Effector CD4-positive, alpha-beta T cell (primary cell): ENCODE data around the gene CASK.

Source experiments
- DNase-seq: peaks from one replicate; pipeline ENCODE4 v3.0.0-alpha.2; 2020

Gene CASK

GRCh38 chrX:41912923-41913322 lies 10.4 kb downstream of the CASK start:
- no peak for DNase-seq

- no peak for DNase-seq
Observed at GRCh38 chrX:41909068-41909467, 14.3 kb downstream of the CASK start.

GRCh38 chrX:41906515-41907187 lies 16.7 kb downstream of the CASK start:
- no peak for DNase-seq

DNA sequence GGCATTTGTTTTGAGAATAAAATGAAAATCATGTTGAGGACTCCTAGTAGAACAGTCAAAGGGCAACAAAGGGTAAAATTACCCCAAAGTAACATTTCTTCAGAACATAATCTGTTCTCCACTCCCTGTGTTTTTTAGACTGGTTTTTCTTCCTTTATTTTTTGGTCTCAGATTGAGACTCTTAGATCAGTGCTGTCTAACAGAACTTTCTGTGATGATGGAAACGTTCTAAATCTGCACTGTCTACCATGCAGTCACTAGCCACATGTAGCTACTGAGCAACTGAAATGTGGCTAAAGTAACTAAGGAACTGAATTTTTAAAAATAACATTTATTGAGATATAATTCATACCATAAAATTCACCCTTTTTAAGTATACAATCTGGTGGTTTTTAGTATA lies 19.8 kb downstream of the CASK start:
- DNase-seq: no peak

DNA sequence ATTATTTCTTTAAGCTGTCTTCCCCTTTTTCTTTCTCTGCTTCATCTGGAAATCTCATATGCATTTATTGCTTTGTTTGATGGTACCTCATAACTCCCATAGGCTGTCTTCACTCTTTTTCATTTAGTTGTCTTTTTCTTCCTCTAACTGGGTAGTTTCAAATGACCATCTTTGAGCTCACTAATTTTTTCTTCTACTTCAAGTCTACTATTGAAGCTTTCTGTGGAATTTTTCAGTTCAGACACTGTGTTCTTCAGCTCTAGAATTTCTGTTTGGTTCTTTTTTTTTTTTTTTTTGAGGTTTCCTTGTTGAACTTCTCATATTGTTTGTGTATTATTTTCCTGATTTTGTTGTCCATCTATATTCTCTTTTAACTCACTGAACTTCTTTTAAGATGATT lies 23.0 kb downstream of the CASK start:
- DNase-seq: no peak

GRCh38 chrX:41895826-41896225 lies 27.5 kb downstream of the CASK start:
- no peak for DNase-seq

- no peak for DNase-seq
Observed at GRCh38 chrX:41890026-41890423, 33.3 kb downstream of the CASK start.

DNA sequence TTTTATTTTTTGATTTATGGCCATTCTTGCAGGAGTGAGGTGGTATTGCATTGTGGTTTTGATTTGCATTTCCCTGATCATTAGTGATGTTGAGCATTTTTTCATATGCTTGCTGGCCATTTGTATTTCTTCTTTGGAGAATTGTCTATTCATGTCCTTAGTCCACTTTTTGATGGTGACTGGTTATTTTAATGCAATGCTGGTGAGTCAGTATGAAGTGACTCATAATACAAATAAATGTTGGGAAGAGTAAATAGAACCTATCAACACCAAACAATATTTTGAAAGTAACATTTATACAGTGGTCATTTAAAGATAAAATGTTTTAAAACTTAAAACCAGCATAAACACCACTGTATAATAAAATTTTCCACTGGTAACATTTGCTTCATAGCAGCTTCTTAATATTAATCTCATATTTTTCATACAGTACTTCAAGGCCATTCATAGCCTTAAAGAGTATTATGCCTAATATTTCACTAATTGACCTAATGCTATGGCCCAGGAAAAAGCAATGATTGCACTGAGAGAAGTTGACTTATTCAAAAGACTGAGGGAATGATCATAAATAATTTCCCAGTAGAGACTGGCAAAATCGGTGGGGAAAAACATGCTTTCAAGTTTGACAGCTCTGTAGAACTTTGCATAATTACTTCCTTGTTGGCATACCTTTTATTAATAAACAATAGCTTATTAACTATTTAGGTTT lies 33.9 kb downstream of the CASK start:
- no peak for DNase-seq

DNA sequence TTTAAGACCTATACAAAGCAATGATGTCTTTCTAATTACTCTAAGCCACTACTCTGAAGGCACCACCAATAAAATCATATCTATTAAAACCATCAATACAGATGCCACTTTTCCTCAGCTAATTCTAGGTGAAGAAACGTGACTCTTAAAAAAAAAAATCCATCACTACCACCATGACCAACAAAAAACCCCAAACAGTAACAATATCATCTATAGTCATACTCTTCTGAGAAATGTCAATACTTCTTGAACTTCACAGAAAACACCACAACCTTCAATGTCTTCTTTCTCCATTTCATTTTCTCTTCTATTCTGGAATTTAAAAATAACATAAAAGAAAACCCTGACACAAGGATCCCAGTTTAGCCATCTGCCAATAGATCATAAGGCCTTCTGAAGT lies 35.7 kb downstream of the CASK start:
- no peak for DNase-seq

- DNase-seq: no peak
Observed at GRCh38 chrX:41885724-41886123, 37.6 kb downstream of the CASK start.

DNA sequence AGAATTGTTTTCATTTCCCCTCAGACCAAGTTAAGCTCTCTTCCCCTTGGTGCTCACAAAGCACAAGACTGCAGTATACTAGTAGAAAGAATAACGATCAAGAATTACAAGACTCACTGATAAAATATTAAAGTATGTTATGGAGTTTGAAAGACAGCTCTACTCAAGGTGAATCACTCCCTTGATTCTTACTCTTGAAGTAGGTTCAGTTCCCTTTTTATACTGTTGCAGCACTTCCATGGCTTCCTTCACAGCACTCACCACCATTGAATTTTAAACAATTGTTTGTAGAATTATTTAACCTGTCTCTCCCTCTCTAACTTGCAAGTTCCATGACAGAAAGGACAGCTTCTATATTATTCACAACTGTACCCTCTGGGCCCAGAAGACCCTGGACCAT lies 42.2 kb downstream of the CASK start:
- DNase-seq: no peak

DNA sequence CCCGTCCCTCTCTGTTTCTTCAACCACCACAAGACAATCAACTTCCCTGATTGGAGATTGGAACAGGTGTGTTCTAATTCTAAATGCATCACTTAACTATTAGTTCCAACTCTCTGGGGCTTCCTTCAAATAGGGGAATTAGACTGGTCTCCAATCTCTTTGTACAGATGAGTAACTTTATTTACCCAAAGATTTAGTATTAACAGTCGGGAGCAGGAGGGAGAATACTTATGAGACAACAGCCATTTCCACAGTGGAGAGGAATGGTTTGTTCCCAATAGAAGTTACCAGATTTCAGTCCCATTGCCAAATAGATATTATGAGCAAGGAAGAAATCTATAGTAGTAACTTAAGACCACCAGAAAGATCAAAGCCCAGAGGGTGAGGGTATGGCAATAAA lies 46.2 kb downstream of the CASK start:
- no peak for DNase-seq

GRCh38 chrX:41875142-41875541 lies 48.2 kb downstream of the CASK start:
- DNase-seq: no peak

- DNase-seq: no peak
Observed at GRCh38 chrX:41870719-41871151, 52.6 kb downstream of the CASK start.

GRCh38 chrX:41868392-41868977 lies 54.9 kb downstream of the CASK start:
- DNase-seq: no peak

DNA sequence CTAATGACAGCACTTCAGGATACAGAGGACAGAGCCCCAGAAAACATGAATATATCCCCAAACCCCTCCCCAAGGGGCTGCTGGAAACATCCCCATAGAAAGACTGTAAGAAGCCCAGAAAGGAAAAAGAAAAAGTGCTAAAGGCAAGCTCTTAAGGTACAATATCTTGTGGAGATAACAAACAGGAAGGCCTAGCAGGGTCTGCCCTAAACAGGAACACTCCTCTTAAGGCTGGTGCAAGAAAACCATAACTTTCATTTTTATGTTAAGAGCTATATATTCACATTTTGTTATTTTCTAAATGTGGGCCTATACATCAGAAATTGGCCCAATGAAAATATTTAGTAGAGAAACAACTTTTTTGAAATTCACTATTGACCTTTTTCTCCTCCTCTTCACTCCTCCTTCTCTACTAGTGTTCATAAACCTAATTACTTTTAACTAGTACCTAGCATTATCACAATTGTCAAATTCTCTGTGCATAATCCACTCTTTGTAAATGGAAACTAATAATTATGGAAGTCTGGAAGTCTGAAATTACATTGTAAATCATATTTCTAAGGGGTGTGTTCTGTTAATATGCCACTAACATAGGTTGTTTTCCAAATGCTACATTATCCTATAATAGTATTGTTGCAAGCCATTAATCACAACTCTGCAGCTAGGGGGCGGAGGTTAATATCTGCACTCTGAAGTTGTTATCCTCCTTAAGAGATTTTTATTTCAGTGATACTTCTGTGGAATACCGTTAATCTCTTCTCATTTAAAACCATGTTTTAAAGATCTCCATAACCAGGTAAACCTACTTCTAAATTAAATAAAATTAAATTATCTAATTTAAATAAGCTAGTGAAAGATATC lies 59.8 kb downstream of the CASK start:
- DNase-seq: no peak

DNA sequence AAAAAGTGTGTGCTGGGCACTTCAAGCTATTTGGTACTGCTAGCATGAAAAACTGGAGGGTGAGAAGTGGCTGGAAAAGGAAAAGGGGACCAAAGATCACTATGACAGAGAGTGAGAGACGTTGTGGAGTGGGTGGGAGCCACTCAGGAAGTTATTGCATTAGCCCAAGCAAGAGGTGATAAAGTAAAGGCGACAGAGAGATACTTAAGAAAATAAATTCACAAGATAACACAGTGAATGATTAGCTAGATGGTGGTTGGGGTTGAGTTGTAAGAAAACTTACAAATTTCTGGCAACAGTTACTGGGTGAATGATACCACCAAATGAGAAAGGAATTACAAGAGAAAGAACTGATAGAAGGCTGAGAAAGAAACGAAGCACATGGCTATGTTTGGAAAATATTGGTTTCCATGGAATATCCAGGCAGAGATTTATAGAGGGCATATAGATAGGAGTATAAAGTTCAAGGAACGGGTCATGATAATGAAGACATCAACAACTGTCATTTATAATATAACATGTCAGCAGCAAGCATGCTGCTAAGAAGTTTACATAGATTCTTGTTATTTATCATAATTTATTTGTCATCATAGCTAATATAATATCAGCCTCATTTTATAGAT lies 60.7 kb downstream of the CASK start:
- DNase-seq: no peak

DNA sequence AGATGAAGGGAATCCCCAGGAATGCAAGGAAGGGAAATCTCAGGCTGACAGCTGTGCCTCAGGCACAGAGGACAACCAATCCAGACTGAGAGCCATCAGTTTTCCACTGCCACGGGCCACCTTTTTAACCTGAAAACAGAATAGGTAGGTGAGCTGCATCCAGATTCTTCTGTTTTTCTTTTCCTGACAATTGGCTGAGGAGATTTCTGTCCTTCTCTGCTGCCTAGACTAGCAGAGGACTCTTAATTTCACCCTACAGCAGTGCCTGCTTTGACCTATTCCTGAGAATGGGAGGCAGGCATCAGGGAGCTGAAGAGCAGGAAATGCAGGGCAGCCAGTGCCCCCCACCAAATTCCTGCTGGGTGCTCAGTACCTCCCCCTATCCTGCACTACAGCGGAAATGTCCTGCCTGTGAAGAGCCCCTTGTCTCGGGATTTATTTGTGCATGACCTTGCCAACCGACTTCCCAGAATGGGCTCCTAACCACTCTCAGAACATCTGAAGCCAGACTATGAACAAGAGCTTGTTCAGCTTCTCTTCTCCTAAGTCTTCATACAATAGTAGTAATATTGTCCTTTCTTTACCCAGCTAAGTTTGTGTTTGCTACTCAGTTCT lies 65.1 kb downstream of the CASK start:
- no peak for DNase-seq

DNA sequence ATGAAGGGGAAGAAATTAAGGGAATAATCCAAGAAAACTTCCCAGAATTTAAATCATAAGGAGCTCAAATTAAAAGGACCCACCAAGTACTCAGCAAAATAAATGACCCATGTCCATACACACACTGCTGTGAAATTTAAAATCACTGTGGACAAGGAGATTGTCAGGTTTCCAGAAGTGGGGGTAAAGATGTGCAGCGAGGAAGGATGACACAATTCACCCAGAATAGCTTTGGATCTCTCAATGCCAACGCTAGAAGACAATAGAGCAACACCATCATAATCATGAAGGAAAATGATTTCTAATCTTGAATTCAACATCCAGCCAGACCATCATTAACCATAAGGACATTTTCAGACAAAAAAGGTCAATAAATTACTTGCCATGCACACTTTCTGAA lies 65.7 kb downstream of the CASK start:
- DNase-seq: no peak

DNA sequence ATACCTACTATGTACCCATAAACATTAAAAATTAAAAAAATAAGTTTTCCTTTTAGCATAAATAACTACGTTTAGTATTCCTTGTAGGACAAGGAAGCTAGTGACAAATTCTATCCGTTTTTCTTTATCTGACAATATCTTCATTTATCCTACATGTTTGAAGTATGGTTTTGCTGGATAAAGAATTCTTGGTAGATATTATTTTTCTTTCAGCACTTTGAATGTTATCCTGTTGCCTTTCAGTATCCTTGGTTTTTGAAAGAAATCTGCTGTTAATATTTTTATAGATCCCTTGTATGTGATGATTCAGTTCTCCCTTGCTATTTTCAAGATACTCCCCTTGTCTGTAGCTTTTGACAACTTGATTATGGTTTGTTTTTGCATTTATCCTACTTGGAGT lies 76.6 kb downstream of the CASK start:
- DNase-seq: no peak

DNA sequence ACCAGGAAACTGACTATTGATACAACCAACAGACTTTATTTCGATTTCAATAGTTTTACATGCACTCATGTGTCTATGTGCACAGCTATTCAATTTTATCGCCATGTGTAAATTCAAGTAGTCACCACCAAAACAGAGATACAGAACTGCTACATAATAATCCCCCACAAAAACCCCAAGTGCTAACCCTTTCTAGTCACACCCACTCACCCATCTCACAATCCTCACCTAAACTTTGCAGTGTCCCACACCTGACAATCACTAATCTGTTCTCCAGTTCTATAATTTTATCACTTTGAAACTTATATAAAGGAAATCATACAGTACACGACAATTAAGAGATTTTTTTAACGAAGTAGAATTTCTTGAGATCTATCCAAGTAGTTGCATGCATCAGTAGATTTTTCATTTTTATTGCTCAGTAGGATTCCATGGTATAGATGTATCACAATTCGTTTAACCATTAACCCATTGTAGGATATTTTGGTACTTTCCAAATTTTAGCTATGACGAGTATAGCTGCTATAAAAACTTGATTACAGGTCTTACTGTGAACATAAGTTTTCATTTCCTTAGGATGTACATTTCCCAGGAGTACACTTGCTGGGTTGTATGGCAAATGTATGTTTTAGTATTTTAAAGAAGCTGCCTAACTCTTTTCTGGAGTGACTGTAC lies 85.9 kb downstream of the CASK start:
- DNase-seq: no peak

- no peak for DNase-seq
Observed at GRCh38 chrX:41828826-41829225, 94.5 kb downstream of the CASK start.
